NCI-H748 (cell line): Measurements from ENCODE around the gene ZNF684.
A peak's percentile ranks its signal among the peaks of the same experiment; 100 is the strongest.
"Not testable (repeated sequence)": the region's sequence is repeated elsewhere in the genome, so short reads cannot be mapped to it uniquely, and the experiment has no call there.

Experiments
- DNase-seq: peaks from one replicate; lab custom pipeline; 2025; ENCODE audit not compliant: unreplicated experiment; lab: John Stamatoyannopoulos, UW

ZNF684 gene

GRCh38 chr1:40567825-40568224, 36.4 kb downstream of the ZNF684 start:
- DNase-seq, result no peak

DNA sequence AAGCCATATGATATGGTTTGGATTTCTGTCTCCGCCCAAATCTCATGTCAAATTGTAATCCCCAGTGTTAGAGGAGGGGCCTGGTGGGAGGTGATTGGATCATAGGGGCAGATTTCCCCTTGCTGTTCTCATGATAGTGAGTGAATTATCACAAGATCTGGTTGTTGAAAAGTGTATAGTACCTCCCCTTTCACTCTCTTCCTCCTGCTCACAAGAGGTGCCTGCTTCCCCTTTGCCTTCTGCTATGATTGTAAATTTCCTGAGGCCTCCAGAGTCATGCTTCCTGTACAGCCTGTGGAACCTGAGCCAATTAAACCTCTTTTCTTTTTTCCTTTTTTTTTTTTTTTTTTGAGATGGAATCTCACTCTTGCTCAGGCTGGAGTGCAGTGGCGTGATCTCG, 43.4 kb downstream of the ZNF684 start:
- DNase-seq, result not testable (repeated sequence)

DNA sequence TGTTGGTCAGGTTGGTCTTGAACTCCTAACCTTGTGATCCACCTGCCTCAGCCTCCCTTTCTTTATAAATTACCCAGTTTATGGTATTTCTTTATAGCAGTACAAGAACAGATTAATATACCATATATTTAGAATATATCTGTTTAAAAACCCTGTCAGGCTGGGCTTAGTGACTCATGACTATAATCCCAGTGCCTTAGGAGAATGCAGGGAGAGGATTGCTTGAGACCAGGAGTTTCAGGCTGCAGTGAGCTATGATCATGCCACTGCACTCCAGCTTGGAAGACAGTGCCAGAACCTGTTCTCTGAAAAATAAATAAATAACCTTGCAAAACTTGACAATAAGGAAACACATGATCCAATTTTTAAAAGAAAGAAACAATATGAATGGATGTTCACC, 43.9 kb downstream of the ZNF684 start:
- DNase-seq, result no peak

GRCh38 chr1:40582116-40582515, 50.7 kb downstream of the ZNF684 start:
- DNase-seq, result no peak

GRCh38 chr1:40583980-40584379, 52.5 kb downstream of the ZNF684 start:
- DNase-seq, result no peak

DNA sequence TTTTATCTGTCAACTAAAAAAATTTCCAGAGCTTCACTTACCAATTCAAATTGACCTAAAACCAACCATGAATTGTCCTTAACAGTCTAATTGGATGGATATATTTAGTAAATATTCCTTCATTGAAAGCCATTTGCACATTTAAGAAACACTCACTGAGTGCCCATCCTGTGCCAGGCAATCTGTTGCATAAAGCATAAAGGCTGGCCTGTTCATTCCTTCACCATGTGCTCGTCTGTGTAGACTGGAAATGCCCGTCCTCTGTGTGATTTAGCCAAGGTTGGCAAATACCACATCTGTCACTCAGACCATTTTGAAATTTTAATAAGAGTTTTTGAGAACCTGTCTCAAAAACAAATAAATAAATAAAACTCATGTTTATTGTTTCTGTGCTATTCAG, 57.1 kb downstream of the ZNF684 start:
- DNase-seq, result no peak

DNA sequence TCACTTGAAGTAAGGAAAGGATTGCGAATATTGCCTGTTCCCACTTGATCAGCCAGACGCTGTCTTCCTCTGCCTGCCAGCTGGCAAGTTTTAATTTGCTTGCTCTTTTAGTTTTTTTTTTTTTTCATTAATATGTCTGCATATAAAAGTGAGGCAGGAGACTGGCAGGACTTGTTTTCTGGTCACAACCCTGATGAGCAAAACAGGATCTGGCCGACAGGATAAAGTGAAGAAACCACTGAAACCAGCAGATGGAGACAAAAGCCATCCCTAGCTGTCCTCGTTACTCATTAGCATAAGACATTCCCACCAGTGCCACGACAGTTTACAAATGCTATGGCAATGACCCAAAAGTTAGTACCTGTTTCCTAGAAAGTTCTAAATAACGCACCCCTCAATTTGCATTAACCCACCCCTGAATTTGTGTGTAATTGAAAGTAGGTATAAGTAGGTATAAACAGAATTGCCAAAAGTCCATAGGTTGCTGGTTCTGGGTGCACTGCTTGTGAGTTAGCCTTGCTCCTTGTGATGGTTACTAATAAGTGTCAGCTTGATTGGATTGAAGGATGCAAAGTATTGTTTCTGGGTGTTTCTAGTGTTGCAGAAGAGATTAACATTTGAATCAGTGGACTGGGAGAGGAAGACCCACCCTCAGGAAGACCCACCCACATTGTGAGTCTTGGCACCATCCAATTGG, 60.8 kb downstream of the ZNF684 start:
- peak; percentile 90 for DNase-seq

DNA sequence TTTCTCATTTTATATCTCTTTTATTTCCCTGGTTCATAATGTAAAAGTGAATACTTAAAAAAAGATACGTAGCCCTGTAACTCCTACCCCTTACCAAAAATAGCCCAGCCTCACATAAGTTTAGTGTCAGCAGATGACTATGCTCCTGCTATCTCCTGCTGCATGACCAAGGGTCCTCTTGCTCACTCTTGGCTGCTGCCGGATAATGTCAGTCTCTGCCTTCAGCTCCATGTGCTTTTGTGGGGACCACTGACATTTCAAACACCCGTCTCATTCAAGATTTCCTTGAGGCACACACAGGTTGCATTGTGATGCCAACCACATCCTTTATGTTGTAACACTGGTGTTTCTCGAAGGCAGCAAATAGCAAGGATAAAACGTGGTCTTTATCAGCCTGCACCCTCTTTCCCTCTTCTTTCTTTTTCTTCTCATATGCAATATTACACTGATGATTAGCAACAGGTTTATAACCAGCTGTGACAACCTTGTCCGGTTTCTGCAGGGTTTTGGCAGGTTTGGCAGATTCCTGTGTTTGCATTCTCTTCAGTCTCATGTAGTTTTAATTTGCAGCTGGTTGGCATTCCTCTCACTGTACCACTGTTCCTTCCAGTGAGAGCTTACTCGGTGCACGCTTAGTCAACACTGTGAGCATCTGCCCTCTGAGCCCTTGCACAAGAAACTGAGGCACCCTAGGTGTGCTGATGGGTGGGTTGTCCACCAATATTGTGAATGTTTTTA, 62.2 kb downstream of the ZNF684 start:
- no peak for DNase-seq

- peak; percentile 57 for DNase-seq
These were observed 62.7 kb downstream of the ZNF684 start for GRCh38 chr1:40594187-40594531.

- no peak for DNase-seq
These were observed 64.2 kb downstream of the ZNF684 start for GRCh38 chr1:40595623-40596022.
